PC-3 (cell line): ENCODE results near the gene ADAMTS17.

Source experiments
- CTCF ChIP-seq: fragments of 300-600 bp; sonication (generic); conservative IDR thresholded peaks from 2 replicates; pipeline ENCODE4 v1.5.1; 2017; ENCODE audit warnings: antibody characterized with exemption, low read depth, mild to moderate bottlenecking, low read length
- EZH2 ChIP-seq: fragments of 300-600 bp; sonication (generic); IDR thresholded peaks from one replicate; pipeline ENCODE4 v1.6.1; 2017; ENCODE audit warnings: antibody characterized with exemption, mild to moderate bottlenecking, low read length; ENCODE audit not compliant: unreplicated experiment
- EZH2phosphoT487 ChIP-seq: fragments of 300-600 bp; sonication (generic); IDR thresholded peaks from 2 replicates; pipeline ENCODE4 v1.6.1; 2018; ENCODE audit warnings: mild to moderate bottlenecking, antibody characterized with exemption, low read length, borderline replicate concordance

DNA sequence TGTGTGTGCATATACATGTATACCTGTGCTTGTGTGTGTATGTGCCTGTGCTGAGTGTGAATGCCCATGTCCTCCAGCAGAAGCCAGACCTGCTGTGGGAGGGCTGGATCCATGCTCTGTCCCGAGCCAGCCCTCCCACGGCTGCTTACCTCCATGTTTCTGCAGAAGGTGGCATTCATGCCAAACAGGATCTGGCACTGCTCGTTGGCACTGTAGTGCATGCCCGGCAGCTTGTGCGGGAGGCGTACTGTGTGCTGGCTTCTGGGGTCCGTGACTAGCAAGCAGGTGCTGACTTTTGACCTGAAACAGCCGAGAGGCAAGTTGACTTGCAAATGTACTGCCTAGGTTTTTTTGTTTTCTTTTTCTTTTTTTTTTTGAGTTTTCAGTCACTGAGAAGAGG, 189.3 kb downstream of the ADAMTS17 start:
- TF ChIP-seq CTCF = no peak
- no peak for TF ChIP-seq EZH2
- TF ChIP-seq EZH2phosphoT487 = no peak
